Muscle layer of colon (tissue), 2 donors: ENCODE measurements around the gene TRPV4.

Experiments
- H3K27ac ChIP-seq: one replicate; pipeline ENCODE4 v1.7.0; 2013; ENCODE audit warnings: low read depth, mild to moderate bottlenecking, low read length, moderate library complexity
- H3K27me3 ChIP-seq, 2 donors: one replicate each; pipeline ENCODE4 v1.7.0; 2013; ENCODE audit warnings: low read length in 2 of 2, mild to moderate bottlenecking in 2 of 2; ENCODE audit not compliant: insufficient read depth in 2 of 2, control insufficient read depth in 1 of 2
- H3K36me3 ChIP-seq: one replicate; pipeline ENCODE4 v1.7.0; 2013; ENCODE audit warnings: mild to moderate bottlenecking, low read length; ENCODE audit not compliant: insufficient read depth
- H3K4me1 ChIP-seq: one replicate; pipeline ENCODE4 v1.7.0; 2013; ENCODE audit warnings: mild to moderate bottlenecking, low read length; ENCODE audit not compliant: insufficient read depth
- H3K4me3 ChIP-seq, 2 donors: one replicate each; pipeline ENCODE4 v1.7.0; 2013; ENCODE audit warnings: low read length in 2 of 2, low read depth in 1 of 2, mild to moderate bottlenecking in 1 of 2, moderate library complexity in 1 of 2
- H3K9ac ChIP-seq: one replicate; pipeline ENCODE4 v1.7.0; 2013; ENCODE audit warnings: low read length
- H3K9me3 ChIP-seq: one replicate; pipeline ENCODE4 v1.7.0; 2013; ENCODE audit warnings: mild to moderate bottlenecking, low read length
- donor health status: abdominal sarcoma.
- donor health status: Adenocarcinoma of cecum.

TRPV4 gene

GRCh38 chr12:109822951-109823411, 10.2 kb downstream of the TRPV4 start:
- Histone ChIP-seq H3K9me3 (no peaks in the 10 kb centered on the region), H3K4me3 (no peak overlapping the region), H3K27me3 (peaks cover 0 to under 1% of the 10 kb centered on the region in 2 donors), H3K9ac (no peak overlapping the region), H3K27ac (no peak overlapping the region), H3K4me1 (no peaks in the 10 kb centered on the region), H3K36me3 (no peaks in the 10 kb centered on the region)

- Histone ChIP-seq H3K4me3 (no peak overlapping the region), H3K27me3 (no peaks in the 10 kb centered on the region), H3K27ac (no peak overlapping the region), H3K4me1 (no peaks in the 10 kb centered on the region), H3K36me3 (no peaks in the 10 kb centered on the region), H3K9ac (no peak overlapping the region), H3K9me3 (no peaks in the 10 kb centered on the region)
These were observed 10.8 kb downstream of the TRPV4 start for GRCh38 chr12:109822416-109822815.

- Histone ChIP-seq H3K4me3 (no peak overlapping the region), H3K27me3 (no peaks in the 10 kb centered on the region), H3K36me3 (no peaks in the 10 kb centered on the region), H3K4me1 (no peaks in the 10 kb centered on the region), H3K9ac (no peak overlapping the region), H3K9me3 (no peaks in the 10 kb centered on the region), H3K27ac (no peak overlapping the region)
These were observed 11.2 kb downstream of the TRPV4 start for GRCh38 chr12:109821968-109822367.

GRCh38 chr12:109820816-109821381, 12.3 kb downstream of the TRPV4 start:
- H3K36me3 ChIP-seq = no peaks in the 10 kb centered on the region

GRCh38 chr12:109818905-109819500, 14.2 kb downstream of the TRPV4 start:
- Histone ChIP-seq H3K9me3 (no peaks in the 10 kb centered on the region), H3K27ac (no peak overlapping the region), H3K36me3 (no peaks in the 10 kb centered on the region), H3K9ac (no peak overlapping the region), H3K4me1 (no peaks in the 10 kb centered on the region), H3K4me3 (no peak overlapping the region), H3K27me3 (no peaks in the 10 kb centered on the region)

More at GRCh38 chr12:109820816-109821381, 12.3 kb downstream of the TRPV4 start:
- no peak overlapping the region for H3K27ac ChIP-seq
- H3K9ac ChIP-seq = no peak overlapping the region
- no peak overlapping the region for H3K4me3 ChIP-seq
- H3K9me3 ChIP-seq = no peaks in the 10 kb centered on the region
- H3K4me1 ChIP-seq = no peaks in the 10 kb centered on the region
- no peaks in the 10 kb centered on the region for H3K27me3 ChIP-seq

GRCh38 chr12:109818253-109818652, 14.9 kb downstream of the TRPV4 start:
- Histone ChIP-seq H3K27ac (no peak overlapping the region), H3K9ac (no peak overlapping the region), H3K4me3 (no peak overlapping the region), H3K27me3 (no peaks in the 10 kb centered on the region), H3K9me3 (no peaks in the 10 kb centered on the region), H3K36me3 (no peaks in the 10 kb centered on the region), H3K4me1 (no peaks in the 10 kb centered on the region)

- H3K9me3 ChIP-seq = no peaks in the 10 kb centered on the region
- H3K4me1 ChIP-seq = no peaks in the 10 kb centered on the region
- no peaks in the 10 kb centered on the region for H3K36me3 ChIP-seq
- H3K4me3 ChIP-seq = no peak overlapping the region
- H3K9ac ChIP-seq = no peak overlapping the region
- no peak overlapping the region for H3K27ac ChIP-seq
- H3K27me3 ChIP-seq = no peaks in the 10 kb centered on the region
These were observed 15.5 kb downstream of the TRPV4 start for GRCh38 chr12:109817627-109818231.

GRCh38 chr12:109816870-109817269, 16.3 kb downstream of the TRPV4 start:
- no peak overlapping the region for H3K4me3 ChIP-seq
- H3K27ac ChIP-seq = no peak overlapping the region
- H3K4me1 ChIP-seq = no peaks in the 10 kb centered on the region
- H3K9ac ChIP-seq = no peak overlapping the region
- H3K27me3 ChIP-seq = no peaks in the 10 kb centered on the region
- H3K36me3 ChIP-seq = no peaks in the 10 kb centered on the region
- no peaks in the 10 kb centered on the region for H3K9me3 ChIP-seq

GRCh38 chr12:109815757-109816617, 17.2 kb downstream of the TRPV4 start:
- Histone ChIP-seq H3K27me3 (no peaks in the 10 kb centered on the region), H3K27ac (no peak overlapping the region), H3K4me1 (no peaks in the 10 kb centered on the region), H3K4me3 (no peak overlapping the region), H3K9me3 (no peaks in the 10 kb centered on the region), H3K9ac (no peak overlapping the region), H3K36me3 (no peaks in the 10 kb centered on the region)

- no peaks in the 10 kb centered on the region for H3K4me1 ChIP-seq
- H3K9ac ChIP-seq = no peak overlapping the region
- H3K9me3 ChIP-seq = no peaks in the 10 kb centered on the region
- H3K27me3 ChIP-seq = no peaks in the 10 kb centered on the region
- H3K36me3 ChIP-seq = no peaks in the 10 kb centered on the region
- H3K27ac ChIP-seq = no peak overlapping the region
- H3K4me3 ChIP-seq = no peak overlapping the region
These were observed 18.0 kb downstream of the TRPV4 start for GRCh38 chr12:109815225-109815624.

- no peak overlapping the region for H3K4me3 ChIP-seq
- H3K27me3 ChIP-seq = no peaks in the 10 kb centered on the region
- H3K9me3 ChIP-seq = no peaks in the 10 kb centered on the region
- H3K36me3 ChIP-seq = no peaks in the 10 kb centered on the region
- no peak overlapping the region for H3K9ac ChIP-seq
- no peak overlapping the region for H3K27ac ChIP-seq
- H3K4me1 ChIP-seq = no peaks in the 10 kb centered on the region
These were observed 18.5 kb downstream of the TRPV4 start for GRCh38 chr12:109814600-109815150.
